Thymus (tissue), 11 donors: ENCODE measurements around the gene SECISBP2L. TPM values are rescaled to one million over a fixed set of nuclear protein-coding genes. Genes with fewer than 3 reads are reported as not detected.

Experiments
- DNase-seq, 9 donors: peaks; one replicate each; pipeline ENCODE4 v3.0.0-alpha.2; 2013; ENCODE audit warnings: low spot score in 9 of 9, low read depth in 6 of 9, missing footprints in 1 of 9
- H3K27ac ChIP-seq, 2 donors: one replicate each; pipeline ENCODE4 v1.5.1; 2013; ENCODE audit warnings: control low read depth in 1 of 2, low read depth in 1 of 2, low read length in 1 of 2, mild to moderate bottlenecking in 1 of 2, moderate library complexity in 1 of 2
- H3K27me3 ChIP-seq, 2 donors: one replicate each; pipeline ENCODE4 v1.5.1; 2013; ENCODE audit warnings: low read length in 1 of 2; ENCODE audit not compliant: control insufficient read depth in 2 of 2, insufficient read depth in 1 of 2
- H3K36me3 ChIP-seq, 2 donors: one replicate each; pipeline ENCODE4 v1.5.1; 2013; ENCODE audit warnings: low read length in 1 of 2, mild to moderate bottlenecking in 1 of 2, moderate library complexity in 1 of 2; ENCODE audit not compliant: control insufficient read depth in 2 of 2, insufficient read depth in 2 of 2
- H3K4me1 ChIP-seq, 2 donors: one replicate each; pipeline ENCODE4 v1.5.1; 2013; ENCODE audit warnings: low read length in 2 of 2; ENCODE audit not compliant: control insufficient read depth in 2 of 2, insufficient read depth in 2 of 2
- H3K4me3 ChIP-seq, 2 donors: one replicate each; pipeline ENCODE4 v1.5.1; 2013; ENCODE audit warnings: low read length in 2 of 2, control low read depth in 1 of 2, mild to moderate bottlenecking in 1 of 2
- H3K9me3 ChIP-seq, 2 donors: one replicate each; pipeline ENCODE4 v1.5.1; 2013; ENCODE audit warnings: low read length in 1 of 2, mild to moderate bottlenecking in 1 of 2; ENCODE audit not compliant: control insufficient read depth in 2 of 2, insufficient read depth in 1 of 2
- WGBS: extraction: QIAGEN DNeasy Blood & Tissue Kit; methylation state at CpG from one replicate; pipeline ENCODE4 v1.1.7; 2013; 5-methylcytosine and 5-hydroxymethylcytosine counted together
- polyA plus RNA-seq: library from polyadenylated mRNA; stranded (reverse); fragments of 200-250 nt; gene quantifications from one replicate; pipeline ENCODE4 v1.2.3, GENCODE V29; 2013
- total RNA-seq: library from RNA; stranded (reverse); fragments of 120-200 nt; gene quantifications from one replicate; pipeline ENCODE4 v1.2.4, GENCODE V29; 2013
- donor health status: healthy.

The SECISBP2L gene
- total and polyA plus RNA-seq, 2 donors = 13.2 to 16.7 TPM

DNA sequence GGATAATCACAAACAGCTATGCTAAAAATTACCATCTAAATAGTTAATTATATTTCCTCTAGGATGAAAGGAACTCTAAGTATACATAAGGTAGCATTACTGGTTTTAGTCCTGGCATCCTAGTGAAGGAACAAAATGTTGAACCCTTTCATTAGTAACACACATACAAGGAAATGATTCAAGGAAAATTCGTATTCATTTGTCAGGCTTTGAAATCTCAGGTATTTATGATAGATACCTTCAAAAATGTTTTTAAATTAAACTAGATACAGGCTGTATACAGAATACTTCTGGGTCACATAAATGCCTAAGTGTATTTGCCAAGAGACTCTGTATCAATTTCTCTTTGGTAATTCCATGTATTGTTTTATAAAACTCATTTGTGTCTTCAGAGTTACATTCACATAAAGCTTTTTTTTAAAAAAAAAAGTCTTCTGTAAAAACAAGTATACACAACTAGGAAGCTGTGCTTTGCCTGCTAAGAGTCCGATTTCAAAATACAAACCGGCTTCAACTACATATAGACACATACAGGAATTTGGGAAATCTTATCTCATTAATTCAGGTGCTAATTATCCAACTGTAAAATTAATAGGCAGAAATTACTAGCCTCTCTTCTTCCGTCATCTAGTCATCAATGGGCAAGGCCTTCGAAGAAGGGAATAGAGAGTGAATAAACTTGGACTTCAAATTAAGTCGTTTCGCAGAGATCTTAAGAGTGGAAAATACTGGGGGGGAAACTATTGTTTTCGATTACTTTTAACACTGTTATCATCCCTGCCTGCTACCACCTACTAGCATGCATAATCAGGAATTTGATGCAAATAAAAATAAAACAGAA lies 1.3 kb downstream of the SECISBP2L start:
- peaks cover 0 to 5% of the 10 kb centered on the region in 2 donors for H3K4me1 ChIP-seq
- H3K4me3 ChIP-seq = peak overlapping the region; percentile 80 to 95
- DNase-seq = peak in 1 of 9 donors; percentile 12
- WGBS = 20% methylated on average over 8 of the region's 8 CpGs
- H3K36me3 ChIP-seq = no peaks in the 10 kb centered on the region
- peak overlapping the region in 1 of 2 donors; percentile 78 for H3K27ac ChIP-seq
- no peaks in the 10 kb centered on the region for H3K27me3 ChIP-seq
- H3K9me3 ChIP-seq = no peaks in the 10 kb centered on the region

DNA sequence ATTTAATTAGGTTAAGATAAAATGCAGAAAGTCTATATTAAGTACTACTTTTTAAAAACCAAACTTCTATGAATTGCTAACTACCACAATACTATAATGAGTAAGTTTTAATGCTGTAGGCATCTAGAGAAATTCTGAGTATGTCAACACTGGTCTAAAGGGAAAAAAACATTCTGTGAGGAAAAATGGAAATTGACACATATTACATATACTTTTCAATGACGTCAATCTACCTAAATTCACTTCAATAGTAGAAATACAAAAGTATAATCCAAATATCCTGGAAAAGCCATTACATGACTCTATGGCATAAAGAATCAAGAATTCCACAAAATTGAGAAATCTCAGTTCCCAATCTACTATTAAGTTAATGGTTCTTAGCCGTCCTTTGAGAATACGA lies 2.2 kb downstream of the SECISBP2L start:
- H3K4me3 ChIP-seq = no peak overlapping the region
- WGBS = 97% methylated on average over 3 of the region's 3 CpGs
- peaks cover 0 to 5% of the 10 kb centered on the region in 2 donors for H3K4me1 ChIP-seq
- H3K27ac ChIP-seq = no peak overlapping the region
- no peaks in the 10 kb centered on the region for H3K27me3 ChIP-seq
- no peaks in the 10 kb centered on the region for H3K36me3 ChIP-seq
- no peaks in the 10 kb centered on the region for H3K9me3 ChIP-seq
- DNase-seq = no peak

DNA sequence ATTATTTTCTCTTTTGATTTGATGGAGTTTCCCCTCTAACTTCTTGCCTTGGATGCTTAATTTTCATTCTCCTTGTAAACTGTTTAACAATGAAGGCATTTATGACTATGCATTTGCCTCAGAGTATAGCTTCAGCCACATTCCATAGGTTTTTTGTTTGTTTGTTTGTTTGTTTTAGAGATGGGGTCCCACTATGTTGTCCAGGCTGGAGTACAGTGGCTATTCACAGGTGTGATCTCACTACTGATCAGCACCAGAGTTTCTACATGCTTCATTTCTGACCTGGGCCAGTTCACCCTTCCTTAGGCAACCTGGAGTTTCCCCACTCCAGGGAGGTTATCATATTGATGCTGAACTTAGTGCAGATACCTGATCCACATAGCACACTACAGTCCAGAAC lies 4.1 kb downstream of the SECISBP2L start:
- H3K27me3 ChIP-seq = no peaks in the 10 kb centered on the region
- H3K9me3 ChIP-seq = no peaks in the 10 kb centered on the region
- DNase-seq = no peak
- H3K4me1 ChIP-seq = peaks cover 0 to 5% of the 10 kb centered on the region in 2 donors
- H3K4me3 ChIP-seq = no peak overlapping the region
- H3K36me3 ChIP-seq = no peaks in the 10 kb centered on the region
- H3K27ac ChIP-seq = no peak overlapping the region

DNA sequence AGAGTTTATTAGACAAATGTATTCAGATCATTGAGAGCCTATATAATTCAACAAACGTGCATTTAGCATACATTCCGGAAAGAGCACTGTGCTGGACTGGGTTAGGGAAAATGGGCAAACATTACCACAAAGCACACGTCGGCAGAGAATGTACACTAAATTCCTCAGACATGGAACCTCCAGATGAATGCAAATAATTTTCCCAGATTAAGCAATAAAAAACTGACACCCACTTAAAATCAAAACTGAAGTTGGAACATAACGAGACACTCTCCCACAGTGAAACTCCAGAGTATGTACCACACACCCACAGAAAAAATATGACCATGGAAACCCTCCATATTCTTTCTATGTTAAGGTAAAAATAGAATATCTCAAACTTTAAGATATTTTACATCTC lies 4.8 kb downstream of the SECISBP2L start:
- Histone ChIP-seq H3K4me3 (no peak overlapping the region), H3K27me3 (no peaks in the 10 kb centered on the region), H3K36me3 (no peaks in the 10 kb centered on the region), H3K4me1 (no peaks in the 10 kb centered on the region), H3K27ac (no peak overlapping the region), H3K9me3 (no peaks in the 10 kb centered on the region)
- DNase-seq = no peak
- 95% methylated on average over 5 of the region's 5 CpGs for WGBS

DNA sequence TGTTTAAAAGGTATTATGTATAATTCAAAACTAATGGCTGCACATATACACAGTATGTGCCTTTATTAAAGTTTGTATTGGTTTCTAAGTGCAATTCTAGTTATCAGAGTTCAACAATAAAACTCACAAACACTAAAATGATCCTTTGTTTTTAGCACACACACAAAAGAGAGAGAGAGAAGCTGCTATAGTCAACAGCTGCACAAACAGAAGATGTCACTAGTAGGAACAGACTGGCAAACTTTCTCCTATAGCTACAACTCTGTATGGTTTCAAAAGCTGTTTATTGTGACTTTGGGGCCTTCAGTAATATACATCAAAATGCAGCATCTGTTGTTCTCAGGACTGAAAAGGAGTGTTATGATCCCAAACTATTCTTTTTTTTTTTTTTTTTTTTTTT lies 6.1 kb downstream of the SECISBP2L start:
- H3K4me1 ChIP-seq = no peaks in the 10 kb centered on the region
- DNase-seq = no peak
- no peak overlapping the region for H3K27ac ChIP-seq
- no peaks in the 10 kb centered on the region for H3K27me3 ChIP-seq
- H3K4me3 ChIP-seq = no peak overlapping the region
- peaks cover 0 to 3% of the 10 kb centered on the region in 2 donors for H3K36me3 ChIP-seq
- H3K9me3 ChIP-seq = no peaks in the 10 kb centered on the region

DNA sequence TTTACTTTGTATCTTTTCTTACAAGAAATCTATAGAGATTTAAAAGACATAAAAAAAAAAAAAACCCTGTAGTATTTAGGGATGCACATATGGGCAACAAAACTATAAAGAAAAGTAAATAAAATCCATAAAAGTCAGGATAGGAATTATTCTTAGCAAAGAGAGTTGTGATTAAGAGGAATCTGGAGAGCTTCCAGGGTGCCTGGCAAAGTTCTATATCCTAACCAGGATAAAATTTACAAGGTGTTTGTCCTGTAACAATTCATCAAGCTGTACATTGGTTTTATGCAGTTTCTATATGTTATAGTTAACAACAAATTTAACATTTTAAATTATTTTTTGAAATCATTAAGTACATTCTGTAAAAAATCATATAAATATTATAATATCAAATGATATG lies 7.9 kb downstream of the SECISBP2L start:
- no peaks in the 10 kb centered on the region for H3K27me3 ChIP-seq
- H3K4me1 ChIP-seq = no peaks in the 10 kb centered on the region
- peaks cover 0 to 4% of the 10 kb centered on the region in 2 donors for H3K36me3 ChIP-seq
- H3K4me3 ChIP-seq = no peak overlapping the region
- H3K9me3 ChIP-seq = no peaks in the 10 kb centered on the region
- no peak overlapping the region for H3K27ac ChIP-seq
- no peak for DNase-seq

DNA sequence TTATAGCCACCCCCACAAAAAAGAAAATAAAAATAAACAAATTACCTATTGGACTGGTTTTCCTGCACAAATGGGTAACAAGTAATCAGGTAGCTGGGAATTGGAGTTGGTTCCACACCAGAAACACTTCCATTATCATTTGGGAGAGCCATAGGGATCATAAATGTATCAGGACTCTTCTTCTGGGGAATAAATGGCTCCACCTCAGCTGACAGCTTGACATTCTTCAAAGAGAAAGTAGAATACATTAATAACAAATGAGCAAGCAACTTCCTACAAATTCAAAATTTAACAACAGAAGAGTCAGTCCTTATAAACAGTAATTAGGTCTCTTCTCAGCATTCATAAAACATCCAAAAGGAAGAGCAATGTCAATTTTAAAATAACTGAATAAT lies 8.7 kb downstream of the SECISBP2L start:
- Histone ChIP-seq H3K4me3 (no peak overlapping the region), H3K36me3 (peaks cover 0 to 4% of the 10 kb centered on the region in 2 donors), H3K4me1 (no peaks in the 10 kb centered on the region), H3K9me3 (no peaks in the 10 kb centered on the region), H3K27me3 (no peaks in the 10 kb centered on the region), H3K27ac (no peak overlapping the region)
- DNase-seq = no peak

DNA sequence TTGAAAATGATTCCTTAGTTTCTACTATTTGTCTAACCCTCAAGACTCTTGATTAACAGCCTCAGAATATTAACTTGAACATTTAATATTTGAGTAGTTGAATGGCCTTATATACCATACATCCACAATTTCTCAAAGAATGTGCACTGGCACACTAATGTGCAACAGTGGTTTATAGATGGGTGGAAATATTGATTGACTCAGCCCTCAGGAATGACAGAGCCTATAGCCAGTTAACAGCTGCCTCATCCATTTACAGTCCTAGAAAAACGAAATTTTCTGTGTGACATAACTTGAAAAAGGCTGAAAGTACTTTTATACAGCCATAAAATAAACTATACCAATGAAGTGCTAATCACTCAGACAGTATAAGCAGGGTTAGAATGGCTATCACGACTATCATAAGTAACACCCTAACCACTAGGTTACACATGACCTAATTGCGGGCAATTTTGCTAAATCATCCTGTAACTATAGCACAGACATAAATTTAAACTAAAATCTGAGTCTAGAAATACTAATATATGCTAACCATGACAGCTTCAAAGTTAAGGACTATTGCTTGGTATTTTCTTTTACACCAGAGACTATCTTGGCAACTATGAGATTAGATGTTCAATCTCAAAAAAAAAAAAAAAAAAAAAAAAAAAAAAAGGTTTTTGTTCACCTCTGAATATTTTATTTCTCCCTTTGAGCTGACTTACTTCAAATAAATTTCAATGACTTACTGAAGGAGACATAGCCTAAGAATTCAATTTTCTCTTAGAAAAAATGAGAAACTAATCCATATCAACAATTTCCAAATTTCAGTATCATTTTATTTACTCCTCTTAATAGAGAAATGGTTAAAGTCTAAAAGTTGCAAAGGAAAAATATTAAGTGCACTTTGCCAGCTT lies 9.3 kb downstream of the SECISBP2L start:
- WGBS = 94% methylated on average over 3 of the region's 3 CpGs
- Histone ChIP-seq H3K9me3 (no peaks in the 10 kb centered on the region), H3K36me3 (peaks cover 0 to 4% of the 10 kb centered on the region in 2 donors), H3K4me3 (no peak overlapping the region), H3K4me1 (no peaks in the 10 kb centered on the region), H3K27ac (no peak overlapping the region), H3K27me3 (no peaks in the 10 kb centered on the region)
- no peak for DNase-seq

DNA sequence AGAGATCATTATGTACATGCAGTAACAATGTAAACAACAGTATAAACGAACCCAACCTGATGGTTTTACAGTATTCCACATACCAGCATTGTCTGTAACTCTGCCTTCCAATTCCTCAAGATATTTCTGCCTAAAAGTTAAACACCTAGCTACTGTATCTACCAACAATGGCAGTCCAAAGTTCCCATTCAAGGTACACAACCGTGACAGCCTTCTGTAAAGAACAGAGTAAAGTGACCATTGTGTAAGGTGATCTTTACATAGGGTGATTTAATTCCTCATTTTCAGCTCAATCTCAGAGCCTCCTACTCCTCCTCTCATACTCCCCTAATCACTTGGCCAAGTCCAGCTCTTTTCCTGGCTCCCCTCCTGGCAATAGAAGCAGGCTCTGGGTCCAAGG lies 10.4 kb downstream of the SECISBP2L start:
- H3K4me1 ChIP-seq = no peaks in the 10 kb centered on the region
- no peaks in the 10 kb centered on the region for H3K27me3 ChIP-seq
- WGBS = 98% methylated on average over 2 of the region's 2 CpGs
- no peak for DNase-seq
- no peak overlapping the region for H3K4me3 ChIP-seq
- no peaks in the 10 kb centered on the region for H3K9me3 ChIP-seq
- H3K27ac ChIP-seq = no peak overlapping the region
- H3K36me3 ChIP-seq = peaks cover 0 to 4% of the 10 kb centered on the region in 2 donors
